GM12872 (cell line): ENCODE data around the gene AGFG1.

ENCODE experiments used
- TF ChIP-seq, protein P1 (sequence below): IDR thresholded peaks from 3 replicates; pipeline ENCODE4 v1.5.1; 2011; ENCODE audit warnings: low read depth, mild to moderate bottlenecking, low read length, moderate library complexity; ENCODE audit not compliant: insufficient read depth

AGFG1 gene

DNA sequence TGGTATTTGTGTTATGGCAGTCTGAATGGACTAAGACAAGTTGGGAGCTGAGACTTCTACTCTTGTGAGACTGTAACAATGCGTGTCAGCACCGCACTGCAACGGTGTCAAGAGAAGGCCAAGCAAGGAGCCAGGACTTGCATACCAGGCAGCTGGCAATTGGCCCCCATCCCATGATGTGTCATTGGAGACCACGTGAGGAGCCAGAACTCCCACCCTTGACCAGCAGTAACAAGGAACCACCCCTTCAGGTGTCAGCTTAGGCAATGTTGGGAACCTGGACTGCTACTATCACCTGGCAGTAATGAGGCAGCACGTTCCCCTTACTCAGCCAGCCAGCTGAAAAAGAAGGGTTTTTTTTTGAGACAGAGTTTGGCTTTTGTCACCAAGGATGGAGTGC, 32.7 kb upstream of the AGFG1 start:
- TF ChIP-seq, protein P1, sequence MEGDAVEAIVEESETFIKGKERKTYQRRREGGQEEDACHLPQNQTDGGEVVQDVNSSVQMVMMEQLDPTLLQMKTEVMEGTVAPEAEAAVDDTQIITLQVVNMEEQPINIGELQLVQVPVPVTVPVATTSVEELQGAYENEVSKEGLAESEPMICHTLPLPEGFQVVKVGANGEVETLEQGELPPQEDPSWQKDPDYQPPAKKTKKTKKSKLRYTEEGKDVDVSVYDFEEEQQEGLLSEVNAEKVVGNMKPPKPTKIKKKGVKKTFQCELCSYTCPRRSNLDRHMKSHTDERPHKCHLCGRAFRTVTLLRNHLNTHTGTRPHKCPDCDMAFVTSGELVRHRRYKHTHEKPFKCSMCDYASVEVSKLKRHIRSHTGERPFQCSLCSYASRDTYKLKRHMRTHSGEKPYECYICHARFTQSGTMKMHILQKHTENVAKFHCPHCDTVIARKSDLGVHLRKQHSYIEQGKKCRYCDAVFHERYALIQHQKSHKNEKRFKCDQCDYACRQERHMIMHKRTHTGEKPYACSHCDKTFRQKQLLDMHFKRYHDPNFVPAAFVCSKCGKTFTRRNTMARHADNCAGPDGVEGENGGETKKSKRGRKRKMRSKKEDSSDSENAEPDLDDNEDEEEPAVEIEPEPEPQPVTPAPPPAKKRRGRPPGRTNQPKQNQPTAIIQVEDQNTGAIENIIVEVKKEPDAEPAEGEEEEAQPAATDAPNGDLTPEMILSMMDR, result no peak

DNA sequence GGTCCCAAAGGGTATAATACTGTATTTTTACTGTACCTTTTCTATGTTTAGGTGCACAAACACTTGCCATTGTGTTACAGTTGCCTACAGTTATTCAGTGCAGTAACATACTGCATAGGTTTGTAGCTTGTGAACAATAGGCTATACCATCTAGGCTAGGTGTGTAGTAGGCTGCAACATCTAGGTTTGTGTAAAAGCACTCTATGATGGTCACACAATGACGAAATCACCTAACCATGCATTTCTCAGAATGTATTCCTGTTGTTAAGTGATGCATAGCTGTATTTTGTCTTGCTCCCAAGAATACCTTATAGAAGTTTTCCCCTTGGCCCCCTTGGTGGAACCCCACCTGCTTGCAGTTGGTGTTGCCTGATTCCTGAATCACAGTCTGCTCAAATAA, 29.3 kb upstream of the AGFG1 start:
- TF ChIP-seq, protein P1, result no peak

DNA sequence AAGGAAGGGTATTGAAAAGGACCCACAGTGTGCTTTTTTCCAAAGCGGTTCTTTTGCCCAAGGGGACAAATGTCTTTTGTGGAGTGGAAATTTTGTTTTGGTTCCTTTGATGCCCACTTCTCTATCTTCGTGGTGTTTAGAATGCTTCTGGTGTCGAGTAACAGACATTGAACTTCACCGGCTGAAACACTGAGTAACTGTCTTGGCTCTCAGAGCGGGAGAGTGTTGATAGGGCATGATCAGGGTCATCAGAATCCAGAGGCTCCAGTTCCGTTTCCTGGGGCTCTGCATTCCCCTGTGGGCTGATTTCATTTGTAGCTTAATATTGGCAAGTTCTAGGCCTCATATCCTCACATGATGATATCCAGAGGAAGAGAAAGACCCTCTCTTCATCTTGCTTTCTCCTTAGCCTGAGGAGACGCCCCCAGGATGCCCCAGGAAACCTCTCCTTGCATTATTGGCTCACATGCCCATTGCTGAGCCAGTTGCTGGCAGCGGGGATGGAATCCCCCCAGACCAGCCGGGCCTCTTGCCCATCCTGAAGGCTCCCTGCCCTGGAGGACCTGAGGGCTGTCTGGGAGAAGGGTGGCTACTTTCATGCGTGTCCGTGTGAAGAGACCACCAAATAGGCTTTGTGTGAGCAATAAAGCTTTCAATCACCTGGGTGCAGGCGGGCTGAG, 27.9 kb upstream of the AGFG1 start:
- TF ChIP-seq, protein P1, result no peak

DNA sequence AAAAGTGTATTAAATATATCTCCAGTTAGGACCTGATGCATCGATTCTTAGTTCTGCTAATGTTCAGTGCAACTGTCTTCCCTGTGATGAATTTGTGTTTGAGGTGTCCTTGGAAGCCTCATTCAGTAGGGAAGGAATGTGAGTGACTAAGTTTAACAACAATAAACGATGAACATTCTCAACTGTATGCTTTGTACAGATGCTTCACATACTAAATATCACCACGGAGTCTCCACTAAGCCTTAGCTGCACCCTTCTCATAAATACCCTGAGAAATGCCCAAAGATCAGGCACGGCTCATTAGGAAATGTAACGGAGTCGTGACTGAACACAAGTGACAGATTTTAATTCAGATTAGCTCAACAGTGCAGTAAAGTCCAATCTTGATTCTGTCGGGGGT, 24.4 kb upstream of the AGFG1 start:
- TF ChIP-seq, protein P1, result no peak

DNA sequence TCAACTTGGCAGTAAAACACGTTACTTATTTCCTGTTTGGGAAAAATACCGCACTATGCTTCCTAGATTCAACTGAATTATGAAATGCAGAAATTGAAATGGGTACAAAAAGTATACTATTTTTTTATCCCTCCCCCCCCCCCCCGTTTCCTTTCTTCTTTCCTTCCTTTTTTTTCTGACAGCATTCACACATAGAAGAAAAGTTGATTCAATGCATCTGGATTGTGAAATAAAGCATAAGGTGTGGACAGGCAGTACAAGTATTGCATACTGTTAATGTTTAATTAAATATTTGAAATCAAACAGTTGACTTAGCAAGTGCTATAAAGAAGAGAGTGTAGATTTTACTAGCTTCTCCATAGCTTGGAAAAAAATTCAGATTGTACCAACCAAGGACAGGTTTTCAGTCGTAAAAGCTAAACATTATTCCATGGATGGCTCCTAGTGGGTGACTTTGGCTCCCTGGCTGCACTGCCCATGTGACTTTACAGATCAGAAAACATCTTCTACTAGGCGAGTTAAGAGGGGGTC, 21.6 kb upstream of the AGFG1 start:
- TF ChIP-seq, protein P1, result no peak

DNA sequence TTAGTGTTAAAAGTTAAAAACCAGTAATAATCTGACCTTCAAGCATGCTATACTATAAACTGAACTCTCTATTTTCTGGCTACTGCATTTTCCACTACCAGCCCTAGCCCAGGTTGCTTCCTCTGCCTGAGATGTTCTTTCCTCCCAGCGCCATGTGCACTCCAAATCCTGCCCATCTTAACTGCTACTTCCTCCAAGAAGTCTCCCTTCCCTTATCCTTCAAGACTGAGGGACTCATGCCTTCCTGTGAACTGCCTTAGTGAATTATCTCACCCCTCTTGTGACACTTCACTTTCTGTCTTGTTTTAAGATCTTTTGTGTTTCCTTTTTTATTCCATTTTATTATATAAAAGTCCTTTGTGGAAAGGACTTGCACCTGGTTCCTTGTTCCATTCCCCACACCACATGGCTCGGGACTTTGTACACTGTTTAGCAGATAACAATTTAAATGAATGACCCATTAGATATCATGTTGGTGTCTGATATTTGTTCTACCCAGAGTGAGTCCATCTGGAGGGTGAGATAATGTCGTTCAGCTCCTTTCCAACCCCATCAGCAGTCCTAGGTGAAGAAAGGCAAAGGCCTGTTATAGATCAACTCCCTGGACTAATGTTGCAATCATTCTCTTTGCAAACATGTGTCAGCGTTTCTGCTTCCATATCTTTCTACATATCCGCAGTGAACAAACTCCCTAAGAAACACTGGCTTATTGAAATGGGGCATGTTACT, 20.9 kb upstream of the AGFG1 start:
- TF ChIP-seq, protein P1, result no peak

DNA sequence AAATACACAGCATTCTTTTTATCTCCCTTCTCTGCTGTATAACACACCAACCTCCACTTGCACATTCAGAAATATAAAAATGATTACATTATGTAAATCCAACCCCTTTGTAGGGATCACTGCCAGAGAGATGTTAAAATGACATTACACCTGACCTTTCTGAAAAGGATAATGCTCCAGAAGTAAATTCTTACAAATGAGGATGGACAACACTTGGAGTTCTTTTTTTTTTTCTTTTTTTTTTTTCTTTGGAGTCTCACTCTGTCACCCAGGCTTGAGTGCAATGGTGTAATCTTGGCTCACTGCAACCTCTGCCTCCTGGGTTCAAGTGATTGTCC, 20.3 kb upstream of the AGFG1 start:
- TF ChIP-seq, protein P1, result no peak
